Left cardiac atrium (tissue), 4 donors: ENCODE results near the gene ARHGEF26. TPM values are rescaled to one million over a fixed set of nuclear protein-coding genes. Genes with fewer than 3 reads are reported as not detected.
"Not testable (repeated sequence)": the region's sequence is repeated elsewhere in the genome, so short reads cannot be mapped to it uniquely, and the experiment has no call there.

Source experiments
- ATAC-seq, 2 donors: fragments of 200-7000 bp; cut with Tn5 transposase; one replicate each; pipeline ENCODE4 v1.9.1; 2020; ENCODE audit warnings: mild to moderate bottlenecking in 2 of 2, moderate library complexity in 2 of 2
- DNase-seq: peaks from one replicate; pipeline ENCODE4 v3.0.0-alpha.2; 2020
- intact Hi-C, 2 donors: fragments of 100-400 bp; cut with DNase I; formaldehyde crosslinking; loops; one replicate each; pipeline versions ENCODE4 v1.14.1 to v1.15.1; 2022 to 2023
- long read RNA-seq: library from polyadenylated mRNA; unstranded; transcript quantifications from one replicate; pipeline ENCODE4 v2.0.0, GENCODE V29; 2021
- total RNA-seq, 2 donors: library from RNA; stranded (reverse); fragmentation: NEBNext Ultra II Directional; extraction: Animal tissue kit (Norgen Biotek cat#: 25700); gene quantifications; one replicate each; pipeline ENCODE4 v1.2.1, GENCODE V29; 2021
- donor health status: DM: no; HTN: yes; CAD: no.
- donor health status: DM: no; HTN: yes; CAD: no; lungs with severe emphysema.
- donor health status: DM: yes; HTN: yes; CAD: no.
- donor health status: Dilated cardiomyopathy.

The ARHGEF26 gene
- 1 to 10 TPM; 5.2 to 5.6 TPM for total RNA-seq
- long read RNA-seq, partial matches to known transcripts = 2 of 4 reads
- long read RNA-seq, other reads (novel, unspliced or antisense) = 2 of 4 reads

- intact Hi-C loops = no loop called here
- ATAC-seq = peak; percentile 96
- peak; percentile 87 for DNase-seq
Measured at GRCh38 chr3:154120961-154121700, at the start of gene ARHGEF26. TSS of gene ARHGEF26 (plus strand) at chr3:154121390. CDS start at chr3:154121993, 603 bp downstream.

DNA sequence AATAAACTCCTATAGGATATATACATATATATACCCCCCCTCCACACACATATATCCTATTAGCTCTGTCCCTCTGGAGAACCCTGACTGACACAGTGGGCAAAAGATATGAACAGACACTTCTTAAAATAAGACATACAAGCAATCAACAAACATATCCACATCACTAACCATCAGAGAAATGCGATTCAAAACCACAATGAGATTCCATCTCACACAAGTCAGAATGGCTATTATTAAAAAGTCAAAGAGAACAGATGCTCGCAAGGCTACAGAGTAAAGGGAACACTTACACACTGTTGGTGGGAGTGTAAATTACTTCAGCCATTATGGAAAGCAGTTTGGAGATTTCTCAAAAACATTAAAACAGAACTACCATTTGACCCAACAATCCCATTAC, 46.2 kb upstream of the ARHGEF26 start:
- ATAC-seq (no peak), DNase-seq (no peak)
- intact Hi-C loops = no loop called here

GRCh38 chr3:154078672-154079071, 42.5 kb upstream of the ARHGEF26 start:
- DNase-seq (no peak), ATAC-seq (no peak)
- intact Hi-C loops = no loop called here

- ATAC-seq (no peak), DNase-seq (no peak)
- intact Hi-C loops = no loop called here
Measured at GRCh38 chr3:154081305-154081704, 39.9 kb upstream of the ARHGEF26 start.

GRCh38 chr3:154085071-154085470, 36.1 kb upstream of the ARHGEF26 start:
- no peak for ATAC-seq
- intact Hi-C loops = no loop called here
- DNase-seq = no peak

DNA sequence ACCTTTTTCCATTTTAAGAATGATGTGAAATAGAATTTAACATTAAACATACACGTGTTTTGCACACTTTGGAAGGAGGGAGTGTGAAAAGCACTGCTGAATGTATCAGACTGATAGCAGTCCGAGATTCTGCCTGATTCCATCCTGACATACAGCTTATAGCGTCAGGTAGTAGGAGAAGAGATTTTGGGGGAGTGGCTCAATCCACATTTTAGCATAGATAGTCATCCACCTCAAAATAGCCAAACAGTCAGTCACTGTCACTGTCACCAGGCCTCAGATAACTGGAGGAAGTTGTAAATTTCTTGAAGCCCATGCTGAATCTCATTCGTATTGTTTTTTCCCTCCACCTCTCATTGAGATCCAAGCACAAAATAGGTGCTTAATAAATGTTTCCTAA, 35.4 kb upstream of the ARHGEF26 start:
- no peak for ATAC-seq
- no peak for DNase-seq

DNA sequence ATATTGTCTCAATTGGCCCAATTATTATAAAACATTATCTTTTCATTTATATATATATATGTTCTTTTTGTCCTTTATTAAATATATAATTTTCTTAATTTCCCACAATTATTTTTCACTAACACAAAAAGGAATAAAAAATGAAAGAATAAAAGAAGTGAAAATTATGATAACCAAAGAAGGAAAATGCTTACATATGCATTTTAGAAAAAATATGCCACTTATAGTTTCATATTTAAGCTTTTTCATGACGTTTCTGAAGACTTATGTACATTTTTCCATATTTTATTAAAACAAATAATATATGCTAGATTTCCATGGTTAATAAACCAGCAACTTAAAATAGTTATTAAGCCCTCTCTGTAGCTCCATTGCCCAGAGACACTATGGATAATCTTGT, 34.9 kb upstream of the ARHGEF26 start:
- no peak for ATAC-seq
- no peak for DNase-seq

More for the DNA sequence above, 35.4 kb upstream of the ARHGEF26 start:
- intact Hi-C loops = no loop called here

GRCh38 chr3:154087756-154088480, 33.3 kb upstream of the ARHGEF26 start:
- DNase-seq, ATAC-seq, intact Hi-C loops: not testable (repeated sequence)

More for the DNA sequence above, 34.9 kb upstream of the ARHGEF26 start:
- intact Hi-C loops = no loop called here

DNA sequence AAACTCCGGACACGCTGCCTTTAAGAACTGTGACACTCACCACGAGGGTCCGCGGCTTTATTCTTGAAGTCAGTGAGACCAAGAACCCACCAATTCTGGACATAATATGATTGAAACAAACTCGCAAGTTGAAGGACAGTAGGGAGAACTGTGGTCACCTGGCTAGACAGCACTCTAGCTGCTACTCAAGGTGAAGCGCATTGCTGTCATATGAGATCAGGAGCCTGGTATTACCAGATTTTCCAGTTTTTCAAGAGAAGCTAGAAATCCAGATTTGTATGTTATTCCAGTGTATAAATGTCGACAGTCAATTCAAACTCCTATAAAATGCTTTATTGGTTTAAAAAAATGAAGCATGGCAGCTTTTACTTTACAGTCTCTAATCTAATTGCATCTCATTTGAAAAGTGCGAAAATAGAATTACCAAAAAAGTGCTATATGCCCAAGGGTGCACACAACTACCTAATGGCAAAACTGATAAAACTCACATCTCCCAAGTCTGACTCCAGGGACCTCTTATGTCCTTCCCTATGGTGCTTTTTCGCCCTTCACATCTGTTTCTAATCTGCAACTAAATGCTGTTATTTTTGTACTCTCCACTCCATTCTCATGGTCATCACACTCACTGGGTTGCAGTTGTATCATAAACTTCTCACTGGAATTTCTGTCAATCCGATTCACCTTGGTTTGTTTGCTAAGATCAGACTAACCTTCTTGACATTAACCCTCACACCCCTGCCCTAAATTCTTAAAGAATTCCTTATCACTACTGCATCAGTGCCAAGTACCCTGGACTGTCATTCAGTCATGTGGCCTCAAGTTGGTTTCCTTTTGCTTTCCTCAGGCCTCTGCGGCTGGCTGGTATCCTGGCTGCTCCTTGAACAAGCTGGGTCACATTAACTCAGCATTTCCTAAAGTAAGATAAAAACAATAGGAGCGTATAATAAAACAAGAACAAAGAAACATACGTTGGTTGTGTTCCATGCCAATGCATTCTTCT, 31.5 kb upstream of the ARHGEF26 start:
- no peak for DNase-seq
- intact Hi-C loops = loop anchor here in 1 of 2 donors (10.0 kb wide), 1 partner anchor 165 kb away; no protein-coding TSS in a partner anchor
- no peak for ATAC-seq

DNA sequence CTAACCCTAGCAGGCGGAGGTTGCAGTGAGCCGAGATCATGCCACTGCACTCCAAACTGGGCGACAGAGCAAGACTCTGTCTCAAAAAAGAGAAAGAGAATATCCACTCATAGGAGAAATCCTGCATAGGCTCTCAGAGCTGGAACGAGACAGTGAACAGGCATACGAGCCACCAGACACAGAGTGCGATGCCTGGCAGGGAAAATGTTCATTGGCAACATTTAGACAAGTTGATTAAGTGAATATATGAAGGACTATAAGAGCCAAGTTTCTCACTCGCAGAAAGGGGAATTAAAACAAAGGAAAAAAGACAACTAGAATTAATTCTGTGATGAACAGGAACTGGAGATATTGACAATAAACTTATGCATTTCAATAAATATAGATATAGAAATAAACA, 27.1 kb upstream of the ARHGEF26 start:
- DNase-seq (no peak), ATAC-seq (no peak)
- intact Hi-C loops = loop anchor here in 1 of 2 donors (10.0 kb wide), 1 partner anchor 161 kb away; no protein-coding TSS in a partner anchor

DNA sequence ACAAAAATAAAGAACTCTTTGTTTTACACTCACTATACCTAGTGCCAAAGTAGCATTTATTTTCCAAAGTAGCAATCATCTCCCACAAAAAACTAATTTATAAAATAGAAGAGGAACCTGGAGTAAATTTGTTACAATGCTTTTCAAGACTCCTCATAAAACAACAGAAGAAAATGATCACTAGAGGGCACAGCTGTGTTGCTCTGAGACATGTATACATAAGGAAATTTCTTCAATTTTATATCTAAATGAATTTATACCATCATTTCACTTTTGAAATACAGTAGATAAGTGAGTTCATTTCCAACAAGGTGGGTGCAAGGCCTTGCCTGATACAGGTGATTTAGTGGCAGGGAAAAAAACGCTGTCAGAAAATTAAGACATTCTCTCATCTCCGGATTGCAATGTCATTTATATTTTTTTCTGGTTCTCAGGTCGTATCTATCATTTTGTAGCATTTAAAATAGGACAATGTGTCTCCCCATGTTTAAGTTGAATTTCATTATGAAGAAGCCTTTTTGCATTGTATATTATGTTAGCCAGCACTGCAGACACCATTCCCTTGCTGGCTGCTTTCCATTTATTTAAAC, 25.3 kb upstream of the ARHGEF26 start:
- no peak for ATAC-seq
- intact Hi-C loops = loop anchor here (5.0 to 10.0 kb wide), 2 partner anchors 156 to 159 kb away; no protein-coding TSS in a partner anchor
- no peak for DNase-seq

DNA sequence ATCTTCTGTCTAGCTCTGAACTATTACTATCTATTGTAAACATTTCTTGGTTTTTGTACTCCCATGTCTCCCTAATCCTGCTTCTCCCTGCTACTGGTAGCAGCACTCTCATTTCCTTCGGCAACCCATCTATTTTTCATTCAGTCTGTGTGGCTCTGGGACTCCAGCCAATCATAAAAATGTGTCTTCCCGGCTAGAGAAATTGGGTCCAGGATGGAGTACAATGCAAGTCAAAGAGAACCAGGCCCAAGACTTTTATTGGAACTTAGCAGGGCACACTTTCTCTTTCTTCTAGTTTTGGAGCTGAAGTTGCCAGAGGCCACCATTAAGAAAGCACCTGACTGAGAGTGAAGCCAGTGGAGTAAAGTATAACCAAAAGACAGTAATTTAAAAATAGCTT, 22.8 kb upstream of the ARHGEF26 start:
- DNase-seq = no peak
- intact Hi-C loops = loop anchor here (5.0 to 10.0 kb wide), 2 partner anchors 154 to 156 kb away; no protein-coding TSS in a partner anchor
- no peak for ATAC-seq

DNA sequence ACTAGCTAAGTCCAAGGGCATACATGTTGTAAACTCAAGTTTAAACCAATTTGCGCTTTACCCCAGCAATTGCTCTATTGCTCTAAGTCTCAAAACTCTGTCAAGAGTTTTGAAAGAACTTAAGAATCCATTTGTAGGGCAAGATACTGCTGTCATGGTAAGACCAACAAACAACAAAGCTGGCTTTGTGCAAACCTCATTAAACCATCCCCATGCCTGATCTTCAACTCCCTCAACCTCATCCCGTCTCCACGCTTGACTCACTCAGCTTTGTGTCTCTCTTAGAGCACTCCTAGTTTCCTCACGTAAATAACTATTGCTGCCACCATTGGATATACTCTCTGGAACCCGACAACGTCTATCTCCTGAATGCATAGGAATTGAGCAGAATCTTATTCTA, 20.6 kb upstream of the ARHGEF26 start:
- intact Hi-C loops = no loop called here
- ATAC-seq = no peak

DNA sequence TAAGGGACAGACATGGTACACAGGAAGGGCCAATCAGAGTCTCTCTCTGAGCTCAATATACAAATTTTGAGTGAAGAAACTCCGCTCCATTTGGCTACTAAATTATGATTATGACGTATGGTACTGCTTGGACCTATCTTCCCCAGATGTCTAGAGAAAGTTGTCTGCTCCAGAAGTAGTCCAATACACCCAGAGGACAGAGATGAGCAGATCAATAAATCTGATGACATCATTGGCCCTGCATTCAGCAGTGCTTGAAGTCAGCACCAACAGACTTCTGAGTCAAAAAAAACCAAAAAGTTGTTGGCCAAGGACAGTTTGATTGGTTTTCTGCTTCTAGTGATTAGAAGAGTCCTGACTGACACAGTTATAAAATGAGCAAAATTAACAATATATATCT, 19.9 kb upstream of the ARHGEF26 start:
- DNase-seq (no peak), ATAC-seq (no peak)
- intact Hi-C loops = no loop called here

More for the DNA sequence above, 20.6 kb upstream of the ARHGEF26 start:
- DNase-seq = no peak

DNA sequence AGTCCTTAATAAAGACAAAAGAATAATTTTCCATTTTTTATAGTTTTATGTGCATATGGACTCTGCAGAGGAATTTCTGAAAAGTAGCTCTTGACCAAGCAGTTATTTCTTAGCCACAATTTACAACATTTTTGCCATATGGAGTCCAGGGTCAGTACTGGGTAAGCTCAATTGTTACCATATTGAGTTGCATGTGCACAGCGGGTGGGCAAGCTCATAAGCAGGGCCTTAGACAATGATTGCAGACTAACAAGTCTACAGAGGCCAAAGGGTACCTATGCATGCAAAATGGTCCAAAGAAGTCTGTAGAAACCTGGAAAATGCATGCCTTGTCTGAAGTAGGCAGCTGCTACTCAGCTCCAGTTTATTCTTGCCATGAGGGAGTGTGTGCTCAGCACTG, 19.0 kb upstream of the ARHGEF26 start:
- no peak for ATAC-seq
- DNase-seq = no peak
- intact Hi-C loops = no loop called here

- ATAC-seq (no peak), DNase-seq (no peak)
- intact Hi-C loops = no loop called here
Measured at GRCh38 chr3:154105218-154105975, 15.8 kb upstream of the ARHGEF26 start.

- DNase-seq (no peak), ATAC-seq (no peak)
- intact Hi-C loops = no loop called here
Measured at GRCh38 chr3:154111365-154111935, 9.7 kb upstream of the ARHGEF26 start.
